Endodermal cell (in vitro differentiated cells): Measurements from ENCODE around the gene SLC2A6. TPM values are rescaled to one million over a fixed set of nuclear protein-coding genes. Genes with fewer than 3 reads are reported as not detected.

Experiments used
- DNase-seq: peaks from one replicate; pipeline ENCODE4 v3.0.0-alpha.2; 2017
- H3K27ac ChIP-seq: 2 replicates; pipeline ENCODE4 v1.5.1; 2013; ENCODE audit warnings: mild to moderate bottlenecking, low read depth, low read length, moderate library complexity
- H3K27me3 ChIP-seq: 2 replicates; pipeline ENCODE4 v1.6.1; 2013; ENCODE audit warnings: mild to moderate bottlenecking, low read length, moderate library complexity; ENCODE audit not compliant: insufficient read depth, control insufficient read depth, poor library complexity, severe bottlenecking
- H3K36me3 ChIP-seq: 2 replicates; pipeline ENCODE4 v1.7.0; 2013; ENCODE audit warnings: mild to moderate bottlenecking, low read length, moderate library complexity; ENCODE audit not compliant: control insufficient read depth, insufficient read depth
- H3K4me1 ChIP-seq: one replicate; pipeline ENCODE4 v1.7.0; 2013; ENCODE audit warnings: low read length; ENCODE audit not compliant: control insufficient read depth, insufficient read depth
- H3K4me3 ChIP-seq: 2 replicates; pipeline ENCODE4 v1.5.1; 2013; ENCODE audit warnings: mild to moderate bottlenecking, low read length, moderate library complexity
- H3K9ac ChIP-seq: 2 replicates; pipeline ENCODE4 v1.6.1; 2013; ENCODE audit warnings: mild to moderate bottlenecking, low read length, moderate library complexity; ENCODE audit not compliant: poor library complexity, severe bottlenecking; ENCODE audit errors: extremely low read depth
- H3K9me3 ChIP-seq: 2 replicates; pipeline ENCODE4 v1.6.1; 2013; ENCODE audit warnings: mild to moderate bottlenecking, low read length, moderate library complexity; ENCODE audit not compliant: control insufficient read depth
- H3K27ac Mint-ChIP-seq: 2 replicates; pipeline ENCODE4 v1.8.0; 2020; ENCODE audit warnings: mixed read lengths
- H3K27me3 Mint-ChIP-seq: 2 replicates; pipeline ENCODE4 v1.8.0; 2021; ENCODE audit warnings: mild to moderate bottlenecking, mixed read lengths; ENCODE audit not compliant: insufficient read depth
- H3K36me3 Mint-ChIP-seq: 2 replicates; pipeline ENCODE4 v1.8.0; 2020; ENCODE audit warnings: low read depth, mixed read lengths
- H3K4me1 Mint-ChIP-seq: 2 replicates; pipeline ENCODE4 v1.8.0; 2020; ENCODE audit warnings: mixed read lengths
- H3K4me3 Mint-ChIP-seq: 2 replicates; pipeline ENCODE4 v1.8.0; 2020; ENCODE audit warnings: mild to moderate bottlenecking, moderate library complexity, mixed read lengths
- H3K9me3 Mint-ChIP-seq: 2 replicates; pipeline ENCODE4 v1.8.0; 2020; ENCODE audit warnings: mild to moderate bottlenecking, mixed read lengths
- CTCF ChIP-seq: fragments of 200-600 bp; sonication (generic); conservative IDR thresholded peaks from 2 replicates; pipeline ENCODE4 v1.5.0; 2021; ENCODE audit warnings: antibody characterized with exemption, mild to moderate bottlenecking
- WGBS, 2 experiments: methylation state at CpG; one replicate each; pipeline versions ENCODE4 v1.1.5 to v1.1.7; 2013; ENCODE audit warnings: missing lambda C conversion rate in 2 of 2, mixed read lengths in 1 of 2; ENCODE audit not compliant: insufficient coverage in 1 of 2, insufficient read length in 1 of 2; 5-methylcytosine and 5-hydroxymethylcytosine counted together
- total RNA-seq, 2 donors: library from RNA; stranded (reverse); fragmentation: NEBNext Ultra II Directional in 1 of 2; extraction: Animal tissue kit (Norgen Biotek cat#: 25700) in 1 of 2; gene quantifications; 2 replicates in 1 of 2; 3 replicates in 1 of 2; pipeline ENCODE4 v1.2.1, GENCODE V29; 2021

The SLC2A6 gene
- total RNA-seq, 2 donors from 2014 or later: 11.6 to 17.7 TPM

GRCh38 chr9:133515615-133516255, 36.8 kb upstream of the SLC2A6 start:
- Mint-ChIP-seq H3K4me1 (no peaks in the 10 kb centered on the region), H3K27me3 (no peaks in the 10 kb centered on the region), H3K4me3 (no peak overlapping the region), H3K36me3 (no peaks in the 10 kb centered on the region), H3K27ac (no peak overlapping the region), H3K9me3 (no peaks in the 10 kb centered on the region)
- Histone ChIP-seq H3K9me3 (no peaks in the 10 kb centered on the region), H3K36me3 (no peaks in the 10 kb centered on the region), H3K9ac (no peak overlapping the region), H3K27ac (no peak overlapping the region), H3K4me3 (no peak overlapping the region), H3K27me3 (no peaks in the 10 kb centered on the region), H3K4me1 (no peaks in the 10 kb centered on the region)
- TF ChIP-seq CTCF: no peak
- 84 to 92% methylated on average over 10 to 17 of the region's 17 CpGs for WGBS, 2 experiments
- DNase-seq: no peak

- H3K9me3 ChIP-seq: no peaks in the 10 kb centered on the region
- no peak for DNase-seq
- Mint-ChIP-seq H3K9me3 (no peaks in the 10 kb centered on the region), H3K27ac (no peak overlapping the region), H3K4me3 (no peak overlapping the region), H3K4me1 (no peaks in the 10 kb centered on the region), H3K27me3 (no peaks in the 10 kb centered on the region), H3K36me3 (no peaks in the 10 kb centered on the region)
- TF ChIP-seq CTCF: no peak
- no peaks in the 10 kb centered on the region for H3K36me3 ChIP-seq
- H3K4me1 ChIP-seq: no peaks in the 10 kb centered on the region
- no peaks in the 10 kb centered on the region for H3K27me3 ChIP-seq
- 92 to 95% methylated on average over 10 of the region's 10 CpGs for WGBS, 2 experiments
- H3K4me3 ChIP-seq: no peak overlapping the region
- H3K27ac ChIP-seq: no peak overlapping the region
- H3K9ac ChIP-seq: no peak overlapping the region
Observed at GRCh38 chr9:133515240-133515610, 36.3 kb upstream of the SLC2A6 start.

- no peaks in the 10 kb centered on the region for H3K27me3 Mint-ChIP-seq
- H3K9me3 Mint-ChIP-seq: no peaks in the 10 kb centered on the region
- H3K4me3 Mint-ChIP-seq: no peak overlapping the region
- H3K36me3 Mint-ChIP-seq: no peaks in the 10 kb centered on the region
- no peaks in the 10 kb centered on the region for H3K9me3 ChIP-seq
- no peak overlapping the region for H3K27ac ChIP-seq
- H3K9ac ChIP-seq: no peak overlapping the region
- no peak for TF ChIP-seq CTCF
- H3K27me3 ChIP-seq: no peaks in the 10 kb centered on the region
- H3K4me3 ChIP-seq: no peak overlapping the region
- peaks cover under 1% of the 10 kb centered on the region for H3K4me1 ChIP-seq
- H3K27ac Mint-ChIP-seq: no peak overlapping the region
- H3K36me3 ChIP-seq: no peaks in the 10 kb centered on the region
- peaks cover 2% of the 10 kb centered on the region for H3K4me1 Mint-ChIP-seq
- no peak for DNase-seq
- WGBS, 2 experiments: 83 to 88% methylated on average over 5 to 14 of the region's 14 CpGs
Observed at GRCh38 chr9:133514460-133515239, 35.8 kb upstream of the SLC2A6 start.
